ENCODE data around the gene ITGA11.

DNA sequence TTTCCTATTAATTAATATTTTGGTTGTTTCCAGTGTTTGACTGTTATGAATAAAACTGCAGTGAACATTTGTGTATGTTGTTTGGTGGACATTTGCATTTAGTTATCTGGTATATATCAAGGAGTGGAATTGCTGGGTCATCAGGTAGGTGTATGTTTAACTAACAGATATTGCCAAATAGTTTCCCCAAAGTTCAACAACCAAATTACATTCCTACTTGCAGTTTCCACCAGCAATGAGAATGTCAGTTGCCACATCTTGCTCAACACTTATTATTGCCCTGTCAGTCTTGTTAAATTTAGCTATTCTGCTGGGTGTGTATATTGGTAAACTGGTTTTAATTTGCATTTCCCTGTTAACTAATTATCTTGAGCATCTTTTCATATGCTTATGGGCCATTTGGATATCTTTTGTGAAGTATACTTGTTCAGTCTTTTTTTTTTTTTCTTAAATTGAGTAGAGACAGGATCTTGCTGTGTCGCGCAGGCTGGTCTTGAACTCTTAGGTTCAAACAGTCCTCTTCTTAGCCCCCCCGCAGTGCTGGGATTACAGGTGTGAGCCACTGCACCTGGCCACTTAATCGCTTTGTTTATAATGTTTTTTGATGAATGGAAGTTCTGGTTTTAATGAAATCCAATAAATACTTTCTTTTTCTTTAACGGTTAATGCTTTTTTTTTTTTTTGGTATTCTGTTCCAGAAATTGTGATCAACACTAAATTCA lies 146.5 kb downstream of the ITGA11 start:
- TF ChIP-seq SPI1 (IDR thresholded peaks at IDR 0.05; ENCODE audit: low read depth, low read length) (no peak), POLR2A (IDR thresholded peaks at IDR 0.05; ENCODE audit: low read depth, low read length) (no peak), POLR2AphosphoS5 (IDR thresholded peaks at IDR 0.05; ENCODE audit: low read depth, low read length) (no peak), TAF1 (IDR thresholded peaks at IDR 0.05; ENCODE audit: low read depth, low read length) (no peak), POU2F2 (IDR thresholded peaks at IDR 0.05; ENCODE audit: low read depth, low read length) (no peak)

Measured in GM12891 (cell line).